Lower leg skin (tissue), 4 donors: ENCODE data around the gene LRRC51. TPM values are rescaled to one million over a fixed set of nuclear protein-coding genes. Genes with fewer than 3 reads are reported as not detected.

Experiments used
- DNase-seq, 2 donors: peaks; one replicate each; pipeline ENCODE4 v3.0.0-alpha.2; 2019; ENCODE audit warnings: low spot score in 2 of 2
- H3K4me3 ChIP-seq: fragments of 200-600 bp; sonication (generic); 2 replicates; pipeline ENCODE4 v1.5.1; 2017; ENCODE audit warnings: mild to moderate bottlenecking, low read depth; ENCODE audit not compliant: poor library complexity, severe bottlenecking
- CTCF ChIP-seq, 3 donors: fragments of 450-650 bp; IDR thresholded peaks; one replicate each; pipeline ENCODE4 v1.5.1; 2016; ENCODE audit warnings: antibody characterized with exemption in 3 of 3, mild to moderate bottlenecking in 3 of 3, moderate library complexity in 2 of 3
- POLR2A ChIP-seq, 2 donors: fragments of 450-650 bp; IDR thresholded peaks; one replicate each; pipeline ENCODE4 v1.6.1; 2016 to 2017; ENCODE audit warnings: antibody characterized with exemption in 2 of 2, mild to moderate bottlenecking in 1 of 2, moderate library complexity in 1 of 2
- WGBS, 2 donors: methylation state at CpG; one replicate each; pipeline ENCODE4 v1.1.5; 2018; 5-methylcytosine and 5-hydroxymethylcytosine counted together
- intact Hi-C: fragments of 100-400 bp; cut with DNase I; formaldehyde crosslinking; loops from one replicate; pipeline ENCODE4 v1.15.0; 2023; ENCODE audit warnings: low total_unique reads
- total RNA-seq, 4 donors: library from RNA; depleted of rRNA; stranded (reverse); fragments of >200 nt; gene quantifications; one replicate each; pipeline ENCODE4 v1.1.0, GENCODE V29; 2016

Gene LRRC51
- total RNA-seq, 4 donors from 2014 or later: 1.9 to 16.9 (median 4.9) TPM

DNA sequence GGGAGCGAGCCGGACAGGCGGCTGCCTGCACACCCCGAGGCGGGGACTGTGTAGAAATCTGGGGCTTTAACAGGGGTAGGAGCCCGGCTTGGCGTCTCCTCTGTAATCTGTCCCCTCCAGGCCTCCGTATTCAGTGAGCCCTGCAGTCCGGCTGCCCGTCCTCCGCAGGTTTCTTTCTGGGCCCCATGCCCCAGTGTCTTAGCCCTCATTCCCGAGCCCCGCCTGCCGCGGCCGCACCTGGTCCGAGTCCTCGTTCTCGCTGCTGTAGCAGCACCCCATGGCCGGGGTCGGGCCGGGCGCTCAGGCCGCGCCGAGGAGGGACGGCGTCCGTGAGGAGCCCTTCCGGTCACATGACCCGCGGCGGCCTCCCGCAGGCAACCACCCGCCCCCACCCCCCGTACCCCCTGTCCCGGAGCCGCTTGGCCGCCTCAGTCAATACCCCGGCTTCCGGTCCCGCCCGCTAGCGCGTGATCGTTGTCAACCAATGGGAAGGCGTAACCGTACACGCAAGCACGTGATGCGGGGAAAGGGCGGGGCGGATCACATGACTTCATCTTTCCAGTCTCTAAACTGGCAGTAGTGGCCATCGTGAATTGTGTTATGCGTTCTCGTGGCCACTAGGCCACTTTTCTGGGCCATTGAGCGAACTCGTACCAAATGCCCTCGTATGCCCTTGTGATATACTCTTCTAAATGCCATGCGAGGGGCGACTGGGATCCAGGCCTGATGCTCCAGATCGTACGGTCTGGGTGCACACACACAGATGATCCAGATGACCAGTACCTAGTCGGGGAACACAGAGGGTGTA lies 22.5 kb downstream of the LRRC51 start, which contains the start of gene LAMTOR1:
Gene LAMTOR1, minus strand, starts transcription at position 352 of the 808 bp plus-strand sequence. Its CDS starts 73 bp downstream, at position 279.
- H3K4me3 ChIP-seq: peak within 1 kb of the TSS; percentile 68
- intact Hi-C loops: no loop called here
- TF ChIP-seq POLR2A (IDR thresholded peaks at IDR 0.05): peak in 1 of 2 donors; percentile 24
- TF ChIP-seq CTCF (IDR thresholded peaks at IDR 0.05): no peak
- 3% methylated on average over 39 to 55 of the region's 64 CpGs for WGBS, 2 donors
- peak; percentile 100 for DNase-seq

DNA sequence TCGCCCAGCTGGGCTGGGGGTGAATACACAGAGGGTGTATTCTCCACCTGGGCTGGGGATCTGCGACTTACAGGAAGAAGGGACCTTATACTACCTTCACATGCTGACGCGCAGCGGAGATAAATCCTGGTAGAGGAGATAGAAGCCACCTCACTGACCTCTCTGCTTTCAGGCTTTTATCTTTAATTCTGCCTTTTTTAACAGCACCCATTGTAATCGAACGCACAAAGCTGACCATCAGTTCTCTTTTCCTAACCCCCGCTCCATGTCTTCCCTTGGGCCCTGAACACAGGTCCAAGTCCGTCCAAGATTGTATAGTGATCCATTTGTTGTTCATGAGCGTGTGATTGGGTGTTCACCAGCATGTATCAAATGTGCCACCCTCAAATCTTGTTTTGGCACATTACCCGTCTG lies 23.1 kb downstream of the LRRC51 start:
- no peak overlapping the region for H3K4me3 ChIP-seq
- no peak for DNase-seq
- intact Hi-C loops: no loop called here
- WGBS, 2 donors: 78 to 84% methylated on average over 11 of the region's 11 CpGs
- TF ChIP-seq CTCF (IDR thresholded peaks at IDR 0.05): no peak

DNA sequence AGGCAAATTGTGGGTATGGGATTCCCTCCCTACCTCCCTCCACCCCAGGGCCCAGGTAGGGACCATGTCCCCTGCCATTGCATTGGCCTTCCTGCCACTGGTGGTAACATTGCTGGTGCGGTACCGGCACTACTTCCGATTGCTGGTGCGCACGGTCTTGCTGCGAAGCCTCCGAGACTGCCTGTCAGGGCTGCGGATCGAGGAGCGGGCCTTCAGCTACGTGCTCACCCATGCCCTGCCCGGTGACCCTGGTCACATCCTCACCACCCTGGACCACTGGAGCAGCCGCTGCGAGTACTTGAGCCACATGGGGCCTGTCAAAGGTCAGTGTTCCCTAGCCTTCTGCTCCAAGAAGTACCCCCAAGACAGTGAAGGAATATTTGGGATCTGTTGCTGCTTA lies 25.2 kb downstream of the LRRC51 start, which contains the start of gene TOMT:
Gene TOMT, plus strand, starts transcription at position 37 of the 400 bp plus-strand sequence. Its CDS starts 28 bp downstream, at position 65.
- 92 to 98% methylated on average over 13 to 14 of the region's 14 CpGs for WGBS, 2 donors
- intact Hi-C loops: no loop called here
- DNase-seq: no peak
- H3K4me3 ChIP-seq: no peak within 1 kb of the TSS
- no peak for TF ChIP-seq POLR2A (IDR thresholded peaks at IDR 0.05)
- TF ChIP-seq CTCF (IDR thresholded peaks at IDR 0.05): no peak

- 1 to 2% methylated on average over 10 of the region's 10 CpGs for WGBS, 2 donors
- TF ChIP-seq CTCF (IDR thresholded peaks at IDR 0.05): no peak
- no peak for TF ChIP-seq POLR2A (IDR thresholded peaks at IDR 0.05)
- H3K4me3 ChIP-seq: no peak overlapping the region
- no peak for DNase-seq
- intact Hi-C loops: no loop called here
Observed at GRCh38 chr11:72111300-72112142, 30.9 kb downstream of the LRRC51 start.

GRCh38 chr11:72112143-72112977 lies 31.7 kb downstream of the LRRC51 start, which contains the start of gene ANAPC15:
Gene ANAPC15, minus strand, starts transcription at chr11:72112695. Its CDS starts 1,419 bp downstream, at chr11:72111276.
- intact Hi-C loops: no loop called here
- peak in 1 of 2 donors; percentile 85 for TF ChIP-seq POLR2A (IDR thresholded peaks at IDR 0.05)
- TF ChIP-seq CTCF (IDR thresholded peaks at IDR 0.05): no peak

More at GRCh38 chr11:72112143-72112977, 31.7 kb downstream of the LRRC51 start, which contains the start of gene ANAPC15:
- 0% methylated on average over 49 of the region's 49 CpGs for WGBS, 2 donors
- no peak within 1 kb of the TSS for H3K4me3 ChIP-seq
- peak; percentile 100 for DNase-seq
